GM12892 (cell line): Measurements from ENCODE around the gene AMOTL1.
"Not testable (repeated sequence)": the region's sequence is repeated elsewhere in the genome, so short reads cannot be mapped to it uniquely, and the experiment has no call there.

Experiments
- DNase-seq: peaks from one replicate; pipeline ENCODE4 v3.0.0; 2011; ENCODE audit not compliant: insufficient read length
- FAIRE-seq: peaks from 2 replicates; lab custom pipeline; 2011; peaks lifted over from hg19 to GRCh38; lab: Jason Lieb, UNC
- POLR2A ChIP-seq: IDR thresholded peaks from 2 replicates; pipeline ENCODE4 v1.6.1; 2011; ENCODE audit warnings: low read depth, low read length, control low read depth
- POLR2AphosphoS5 ChIP-seq: IDR thresholded peaks from 2 replicates; pipeline ENCODE4 v1.6.1; 2011; ENCODE audit warnings: low read depth, low read length, control low read depth
- TAF1 ChIP-seq: IDR thresholded peaks from 2 replicates; pipeline ENCODE4 v1.6.1; 2011; ENCODE audit warnings: low read depth, mild to moderate bottlenecking, control low read depth, low read length, borderline replicate concordance

The AMOTL1 gene

DNA sequence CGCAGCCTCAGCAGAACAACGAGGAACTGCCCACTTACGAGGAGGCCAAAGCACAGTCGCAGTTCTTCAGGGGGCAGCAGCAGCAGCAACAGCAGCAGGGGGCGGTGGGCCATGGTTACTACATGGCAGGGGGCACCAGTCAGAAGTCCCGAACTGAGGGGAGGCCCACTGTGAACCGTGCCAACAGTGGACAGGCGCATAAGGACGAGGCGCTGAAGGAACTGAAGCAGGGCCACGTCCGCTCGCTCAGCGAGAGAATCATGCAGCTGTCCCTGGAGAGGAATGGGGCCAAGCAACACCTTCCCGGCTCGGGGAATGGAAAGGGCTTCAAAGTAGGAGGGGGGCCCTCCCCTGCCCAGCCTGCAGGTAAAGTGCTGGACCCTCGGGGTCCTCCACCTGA is 31.6 kb downstream of the AMOTL1 start:
- TF ChIP-seq TAF1 (no peak), POLR2AphosphoS5 (no peak), POLR2A (no peak)
- no peak for DNase-seq
- FAIRE-seq = no peak

DNA sequence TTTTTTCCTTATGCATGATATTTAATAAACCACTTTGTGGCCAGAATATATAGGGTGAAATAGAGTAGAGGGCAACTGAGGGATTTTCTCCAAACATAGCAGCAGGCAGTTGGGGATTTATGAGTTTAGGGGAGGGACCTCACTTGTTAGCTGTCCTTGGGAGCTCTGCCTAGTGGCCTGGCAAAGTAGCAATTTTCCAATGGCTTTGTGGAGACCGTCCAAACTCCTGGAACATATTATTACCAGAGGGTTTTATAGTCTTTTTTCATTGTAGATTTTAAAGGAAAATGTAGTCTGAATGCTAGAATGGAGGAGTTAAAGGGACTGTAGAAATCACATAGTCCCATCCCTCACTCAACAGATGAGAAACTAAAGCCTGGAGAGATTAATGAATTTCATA is 32.3 kb downstream of the AMOTL1 start:
- no peak for DNase-seq
- no peak for FAIRE-seq
- TF ChIP-seq POLR2AphosphoS5 = no peak
- no peak for TF ChIP-seq TAF1
- no peak for TF ChIP-seq POLR2A

- FAIRE-seq = no peak
- TF ChIP-seq POLR2AphosphoS5 = no peak
- TF ChIP-seq TAF1 = no peak
- no peak for TF ChIP-seq POLR2A
- no peak for DNase-seq
These were observed 33.8 kb downstream of the AMOTL1 start for GRCh38 chr11:94801866-94802460.

DNA sequence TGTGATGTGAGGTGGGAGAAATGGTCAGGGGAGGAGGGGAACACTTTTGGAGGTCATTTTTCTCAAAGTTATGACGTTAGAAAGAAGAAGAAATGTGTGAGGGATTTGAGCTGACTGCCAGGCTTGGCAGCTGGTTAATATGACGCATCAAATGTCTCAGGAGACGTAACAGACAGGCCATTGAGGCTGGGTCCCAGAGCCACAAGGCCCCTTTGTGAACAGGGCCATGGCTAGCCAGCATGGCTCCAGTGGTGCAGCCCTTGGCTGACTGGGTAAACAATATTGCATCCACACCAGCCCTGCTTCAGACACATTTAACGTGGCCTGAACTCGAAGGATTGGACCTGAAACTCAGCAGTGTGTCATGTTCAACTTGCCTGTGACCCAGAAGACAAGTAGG is 34.3 kb downstream of the AMOTL1 start:
- TF ChIP-seq TAF1 = no peak
- TF ChIP-seq POLR2AphosphoS5 = no peak
- no peak for TF ChIP-seq POLR2A
- no peak for DNase-seq
- no peak for FAIRE-seq

GRCh38 chr11:94803491-94803890 is 35.3 kb downstream of the AMOTL1 start:
- no peak for FAIRE-seq
- TF ChIP-seq POLR2AphosphoS5 (no peak), POLR2A (no peak), TAF1 (no peak)
- DNase-seq = no peak

DNA sequence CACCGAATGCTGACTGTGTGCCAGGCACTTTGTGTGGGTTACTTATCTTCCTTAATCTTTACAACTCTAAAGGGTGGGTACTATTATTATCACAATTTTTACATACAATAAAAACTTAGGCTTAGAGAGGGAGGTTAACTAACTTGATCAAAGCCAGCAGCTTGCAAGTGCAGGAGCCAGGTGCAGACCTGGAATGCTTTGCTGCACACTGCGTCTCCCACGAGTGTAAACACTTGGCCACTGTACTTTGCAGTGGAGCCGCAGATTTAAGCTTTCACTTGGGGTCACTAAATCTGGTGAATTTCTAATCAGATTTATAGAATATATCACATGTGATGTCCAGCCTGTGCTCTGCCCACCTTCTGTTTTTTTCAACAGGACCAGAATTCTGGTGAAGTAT is 36.7 kb downstream of the AMOTL1 start:
- FAIRE-seq = no peak
- DNase-seq = no peak
- no peak for TF ChIP-seq TAF1
- TF ChIP-seq POLR2A = no peak
- TF ChIP-seq POLR2AphosphoS5 = no peak

GRCh38 chr11:94806014-94806413 is 37.9 kb downstream of the AMOTL1 start:
- no peak for FAIRE-seq
- TF ChIP-seq POLR2AphosphoS5 (no peak), POLR2A (no peak), TAF1 (no peak)
- DNase-seq = no peak

- DNase-seq (no peak), FAIRE-seq (no peak)
- no peak for TF ChIP-seq POLR2A
- no peak for TF ChIP-seq TAF1
- TF ChIP-seq POLR2AphosphoS5 = no peak
These were observed 38.3 kb downstream of the AMOTL1 start for GRCh38 chr11:94806419-94806818.

GRCh38 chr11:94809251-94809650 is 41.1 kb downstream of the AMOTL1 start:
- DNase-seq (no peak), FAIRE-seq (no peak)
- TF ChIP-seq POLR2AphosphoS5 (no peak), POLR2A (no peak), TAF1 (no peak)

- not testable (repeated sequence) for DNase-seq, FAIRE-seq
These were observed 44.9 kb downstream of the AMOTL1 start for GRCh38 chr11:94812724-94813720.

DNA sequence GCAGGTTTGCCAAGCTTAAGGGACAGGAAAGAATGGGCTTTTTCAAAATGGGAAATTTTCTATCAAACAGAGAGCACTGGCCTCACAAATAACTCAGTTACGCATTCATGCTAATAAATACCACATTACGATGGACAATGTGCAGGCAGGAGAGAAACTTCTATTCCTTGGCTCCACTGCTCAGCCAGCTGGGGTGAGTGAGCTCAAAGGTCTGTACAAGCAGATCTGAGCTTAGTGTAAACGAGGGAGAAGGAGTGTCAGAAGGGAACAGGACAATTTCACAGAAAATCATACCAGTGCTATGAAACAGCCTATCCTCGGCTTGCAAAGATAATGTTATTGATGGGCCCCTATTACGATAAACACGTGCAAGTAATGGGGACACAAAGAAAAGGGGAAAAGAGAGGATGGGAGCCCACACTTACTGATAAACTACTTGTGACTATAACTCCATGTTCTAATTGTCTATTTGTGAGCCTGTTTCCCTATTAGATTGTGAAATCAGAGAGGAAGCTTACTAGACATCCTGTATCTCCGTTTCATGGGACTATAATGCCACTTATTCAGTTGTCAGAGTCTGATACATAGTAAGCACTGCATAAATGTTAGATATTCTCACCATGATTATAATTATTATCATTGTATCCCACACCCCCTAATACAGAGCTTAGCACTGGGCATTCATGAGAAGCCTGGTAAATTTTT is 46.3 kb downstream of the AMOTL1 start:
- no peak for FAIRE-seq
- TF ChIP-seq POLR2AphosphoS5 (no peak), POLR2A (no peak), TAF1 (no peak)

More for the DNA sequence above, 46.3 kb downstream of the AMOTL1 start:
- no peak for DNase-seq
